Stimulated activated CD4-positive, alpha-beta T cell treated with anti-CD3 and anti-CD28 coated beads, Interleukin-4, amount 100 ng/mL, for 4 hours (primary cell): ENCODE results near the gene GNAS-AS1.

Source experiments
- DNase-seq, 2 experiments: peaks; one replicate each; pipeline ENCODE4 v3.0.0-alpha.2; 2020

The GNAS-AS1 gene

DNA sequence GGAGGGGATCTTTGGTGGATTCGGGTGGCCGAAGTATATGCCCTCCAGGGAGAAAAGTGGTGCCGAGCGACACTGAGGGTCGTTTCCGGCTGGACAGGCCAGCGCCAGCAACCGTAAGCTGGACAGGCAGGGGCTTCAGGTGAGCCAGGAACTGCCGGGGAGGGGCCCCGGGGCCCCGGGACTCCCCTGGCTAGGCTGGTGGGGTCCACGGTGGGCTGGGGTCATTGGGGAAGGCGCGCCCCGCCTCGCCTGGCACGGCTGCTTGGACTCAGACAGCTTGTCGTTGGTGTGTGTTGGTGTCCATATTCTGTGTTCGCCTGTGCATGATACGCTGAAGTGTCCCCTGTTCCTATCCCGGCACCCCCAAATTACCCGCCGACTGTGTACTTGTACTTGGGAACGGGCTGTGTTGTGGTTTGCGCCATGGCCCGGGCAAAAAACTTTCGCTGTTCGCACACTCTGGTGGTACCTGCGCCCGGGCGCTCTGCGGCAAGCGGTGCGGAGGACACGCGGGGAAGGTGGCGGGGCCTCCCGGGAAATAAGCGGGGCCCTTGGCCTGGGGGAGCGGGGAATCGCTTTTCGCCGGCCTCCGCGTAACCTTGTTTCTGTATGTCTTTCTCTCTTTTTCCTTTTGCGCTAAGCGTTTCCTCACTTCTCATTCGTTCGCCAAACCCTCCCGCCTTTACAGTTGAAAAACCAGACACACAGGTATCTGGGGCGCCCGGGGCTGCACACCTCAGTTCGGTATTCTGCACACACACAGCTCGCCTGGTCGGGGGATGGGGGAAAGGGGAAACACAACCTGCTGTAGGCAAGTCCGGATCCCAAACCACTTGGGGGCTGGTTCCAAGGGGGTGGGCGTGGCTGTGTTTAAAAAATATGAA, 5.0 kb upstream of the GNAS-AS1 start:
- no peak for DNase-seq

- no peak for DNase-seq
These were observed 4.2 kb upstream of the GNAS-AS1 start for GRCh38 chr20:58854638-58855471.

DNA sequence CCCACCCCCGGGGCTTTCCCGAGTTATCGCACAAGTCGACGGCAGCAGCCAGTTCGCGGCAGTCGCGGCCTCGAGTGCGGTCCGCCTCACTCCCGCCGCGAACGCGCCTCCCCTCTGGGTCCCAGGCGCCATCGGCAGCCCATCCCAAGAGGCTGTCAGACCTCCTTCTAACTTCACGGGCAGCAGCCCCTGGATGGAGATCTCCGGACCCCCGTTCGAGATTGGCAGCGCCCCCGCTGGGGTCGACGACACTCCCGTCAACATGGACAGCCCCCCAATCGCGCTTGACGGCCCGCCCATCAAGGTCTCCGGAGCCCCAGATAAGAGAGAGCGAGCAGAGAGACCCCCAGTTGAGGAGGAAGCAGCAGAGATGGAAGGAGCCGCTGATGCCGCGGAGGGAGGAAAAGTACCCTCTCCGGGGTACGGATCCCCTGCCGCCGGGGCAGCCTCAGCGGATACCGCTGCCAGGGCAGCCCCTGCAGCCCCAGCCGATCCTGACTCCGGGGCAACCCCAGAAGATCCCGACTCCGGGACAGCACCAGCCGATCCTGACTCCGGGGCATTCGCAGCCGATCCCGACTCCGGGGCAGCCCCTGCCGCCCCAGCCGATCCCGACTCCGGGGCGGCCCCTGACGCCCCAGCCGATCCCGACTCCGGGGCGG, 3.4 kb upstream of the GNAS-AS1 start:
- no peak for DNase-seq

- DNase-seq, result no peak
These were observed 2.8 kb upstream of the GNAS-AS1 start for GRCh38 chr20:58853466-58853865.

DNA sequence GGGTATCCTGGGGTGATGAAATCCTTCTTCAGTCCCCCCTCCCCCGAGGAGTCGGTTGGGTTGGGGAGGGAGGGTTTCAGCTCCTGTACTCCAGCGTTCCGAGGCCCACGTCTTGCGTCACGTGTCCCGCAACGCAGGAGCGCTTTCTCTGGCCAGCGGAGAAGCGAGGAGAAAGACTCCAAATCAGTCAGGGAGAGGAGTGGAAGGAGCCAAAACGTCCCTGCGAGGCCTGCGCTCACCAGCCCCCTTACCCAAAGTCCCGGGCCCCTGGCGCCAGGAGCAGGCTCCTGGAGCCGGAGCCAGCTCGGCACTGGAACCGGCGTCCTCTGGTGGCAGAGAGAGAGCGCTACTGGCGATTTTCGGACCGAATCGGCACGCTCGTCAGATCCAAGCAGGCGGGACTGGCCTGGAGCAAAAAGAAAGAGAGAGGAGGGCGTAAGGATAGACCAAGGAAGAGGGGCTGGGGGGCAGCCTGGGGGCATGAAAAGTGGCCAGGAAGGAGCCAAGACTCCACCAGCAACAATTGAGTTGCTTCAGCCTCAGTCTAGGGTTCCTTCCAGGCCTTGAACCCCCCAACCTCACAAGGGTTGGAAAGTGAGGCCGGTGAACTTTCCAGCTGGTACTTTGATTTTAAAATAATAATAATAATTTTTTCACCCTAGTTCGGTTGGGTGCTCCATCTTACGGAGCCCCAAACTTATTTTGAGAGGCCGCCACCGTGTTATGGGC, 2.0 kb upstream of the GNAS-AS1 start, which contains the start of gene GNAS:
GNAS (plus strand) TSS at position 174 of the 729 bp plus-strand sequence.
- peak; percentile 39 to 51 for DNase-seq

DNA sequence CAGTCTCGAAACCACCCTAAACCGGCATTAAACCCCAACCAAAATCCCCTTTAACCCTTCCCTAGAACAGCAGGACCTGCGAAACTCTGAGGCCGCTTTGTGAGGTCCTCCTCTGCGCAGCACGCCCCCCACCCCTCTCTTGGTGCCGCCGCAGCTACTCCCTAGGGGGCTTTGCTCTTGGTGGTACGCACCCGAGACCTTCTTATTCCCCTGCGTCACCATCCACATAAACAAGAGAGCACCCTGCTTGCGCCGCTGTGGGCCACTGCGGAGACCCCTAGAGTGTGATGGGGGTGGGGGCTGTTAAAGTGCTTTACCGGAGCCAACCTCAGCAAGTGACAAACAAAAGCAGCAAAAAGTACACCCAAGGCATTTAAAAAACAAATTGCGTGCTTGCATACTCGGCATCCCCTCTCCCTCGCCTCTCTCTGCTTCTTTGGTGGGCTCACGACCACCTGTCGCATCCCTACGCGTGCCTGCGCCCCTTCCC, 1.3 kb upstream of the GNAS-AS1 start:
- no peak for DNase-seq

GRCh38 chr20:58851221-58851968, 693 bp upstream of the GNAS-AS1 start:
- DNase-seq, result peak in 1 of 2 experiments; percentile 5

DNA sequence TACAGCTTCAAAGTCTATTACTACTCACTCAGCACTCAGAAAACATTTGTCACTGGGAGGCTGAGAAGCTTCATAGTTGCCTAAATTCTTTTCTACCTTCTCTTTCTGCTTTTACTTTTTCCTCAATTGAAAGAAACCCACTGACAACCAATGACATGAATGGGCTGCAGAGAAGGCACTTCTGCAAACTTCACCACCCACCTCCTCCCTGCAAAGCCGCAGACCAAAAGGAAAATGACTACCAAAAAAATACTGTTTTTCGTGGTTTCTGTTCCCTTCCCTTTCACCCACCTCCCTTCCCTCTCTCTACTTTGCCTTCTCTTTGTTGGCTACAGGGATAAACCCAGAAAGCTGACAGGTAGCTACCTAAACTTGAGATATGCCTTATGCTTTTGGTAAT, 3.2 kb downstream of the GNAS-AS1 start:
- DNase-seq, result no peak

GRCh38 chr20:58845706-58846105, 5.0 kb downstream of the GNAS-AS1 start:
- DNase-seq, result no peak

DNA sequence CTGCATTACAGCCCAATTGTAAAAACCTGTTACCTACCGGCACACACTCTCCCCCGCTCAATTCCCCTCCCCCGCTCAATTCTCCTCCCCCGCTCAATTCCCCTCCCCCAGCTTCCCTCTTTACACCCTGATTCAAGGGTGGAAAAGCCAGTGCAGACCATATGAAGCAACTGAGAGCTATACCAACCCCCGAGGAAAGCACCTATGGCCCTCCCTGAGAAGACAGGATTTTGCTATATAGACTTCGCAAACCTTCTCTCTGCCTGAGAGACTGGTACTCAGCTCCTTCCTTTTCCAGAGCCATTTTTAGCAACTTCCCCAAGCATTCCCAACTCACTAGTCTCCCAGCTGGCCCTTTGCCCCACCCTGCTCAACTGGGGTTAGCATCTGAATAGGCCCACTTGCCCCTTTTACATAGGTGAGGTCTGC, 7.6 kb downstream of the GNAS-AS1 start:
- no peak for DNase-seq

- no peak for DNase-seq
These were observed 8.4 kb downstream of the GNAS-AS1 start for GRCh38 chr20:58842276-58842675.

DNA sequence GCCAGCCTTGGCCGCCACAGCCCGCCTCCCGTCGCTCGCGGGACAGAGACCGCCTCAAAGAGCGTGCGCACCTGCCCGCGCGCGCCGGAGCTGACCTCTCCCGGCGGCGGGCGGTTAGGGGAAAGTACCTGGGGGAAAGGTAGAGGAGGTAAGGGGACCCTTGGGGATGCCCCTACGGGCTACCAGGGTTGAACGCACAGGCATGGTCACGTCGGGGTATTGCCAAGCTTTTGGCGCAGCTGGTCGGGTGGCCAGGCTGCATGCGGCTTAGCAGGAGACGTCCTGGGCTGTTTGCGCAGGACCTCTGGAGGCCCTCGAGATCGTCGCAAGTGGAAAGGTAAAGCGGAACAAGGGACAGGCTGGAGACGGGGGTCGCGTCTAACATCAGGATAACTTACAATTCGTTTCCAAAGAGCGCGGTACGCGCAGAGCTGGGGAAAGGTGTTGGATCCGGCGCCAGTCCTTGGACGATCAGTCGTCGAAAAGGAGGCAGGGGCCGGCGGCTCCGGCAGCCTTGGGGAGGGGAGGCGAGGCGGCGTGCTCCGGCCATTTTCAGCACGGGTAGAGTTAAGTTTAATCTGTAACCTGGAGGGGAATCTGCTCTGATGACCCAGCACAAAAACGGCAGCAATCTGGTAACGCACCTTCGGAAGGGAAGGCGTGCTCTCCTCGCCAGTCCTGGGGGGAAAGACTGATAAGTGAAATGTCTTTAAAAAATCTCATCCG, 9.0 kb downstream of the GNAS-AS1 start:
- DNase-seq, result no peak

DNA sequence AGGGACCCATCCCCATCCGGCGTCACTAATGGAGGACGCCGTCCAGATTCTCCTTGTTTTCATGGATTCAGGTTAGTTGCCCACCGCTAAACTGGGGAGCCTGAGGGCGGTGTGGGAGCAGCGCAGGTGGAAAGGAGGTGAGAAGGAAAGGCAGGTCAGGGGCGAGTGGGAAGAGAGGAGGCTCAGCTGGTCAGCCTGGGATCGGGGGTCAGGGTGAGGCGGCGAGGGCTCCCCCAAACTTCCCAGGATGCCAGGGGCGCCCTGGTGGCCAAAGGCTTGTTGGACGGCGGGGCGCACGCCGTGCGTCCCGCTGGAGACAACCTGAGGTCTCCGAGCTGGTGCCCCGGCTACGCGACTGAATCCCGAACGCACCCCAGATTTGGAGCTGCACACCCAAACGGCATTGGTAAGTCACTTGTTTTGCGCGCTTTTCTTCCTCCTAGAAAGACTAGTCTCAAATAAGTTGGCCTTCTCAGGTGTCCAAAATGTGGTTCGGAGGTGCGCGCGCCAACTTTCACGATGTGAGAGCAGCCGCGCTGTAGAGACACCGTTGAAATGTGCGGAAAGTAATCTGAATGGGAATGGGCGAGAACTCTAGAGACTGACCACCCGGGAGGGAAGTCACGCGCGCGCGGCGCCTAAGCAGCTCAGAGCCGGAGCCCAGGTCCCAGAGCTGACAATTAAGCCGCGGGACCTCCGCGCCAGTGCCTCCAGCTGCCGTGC, 9.7 kb downstream of the GNAS-AS1 start:
- DNase-seq, result no peak

DNA sequence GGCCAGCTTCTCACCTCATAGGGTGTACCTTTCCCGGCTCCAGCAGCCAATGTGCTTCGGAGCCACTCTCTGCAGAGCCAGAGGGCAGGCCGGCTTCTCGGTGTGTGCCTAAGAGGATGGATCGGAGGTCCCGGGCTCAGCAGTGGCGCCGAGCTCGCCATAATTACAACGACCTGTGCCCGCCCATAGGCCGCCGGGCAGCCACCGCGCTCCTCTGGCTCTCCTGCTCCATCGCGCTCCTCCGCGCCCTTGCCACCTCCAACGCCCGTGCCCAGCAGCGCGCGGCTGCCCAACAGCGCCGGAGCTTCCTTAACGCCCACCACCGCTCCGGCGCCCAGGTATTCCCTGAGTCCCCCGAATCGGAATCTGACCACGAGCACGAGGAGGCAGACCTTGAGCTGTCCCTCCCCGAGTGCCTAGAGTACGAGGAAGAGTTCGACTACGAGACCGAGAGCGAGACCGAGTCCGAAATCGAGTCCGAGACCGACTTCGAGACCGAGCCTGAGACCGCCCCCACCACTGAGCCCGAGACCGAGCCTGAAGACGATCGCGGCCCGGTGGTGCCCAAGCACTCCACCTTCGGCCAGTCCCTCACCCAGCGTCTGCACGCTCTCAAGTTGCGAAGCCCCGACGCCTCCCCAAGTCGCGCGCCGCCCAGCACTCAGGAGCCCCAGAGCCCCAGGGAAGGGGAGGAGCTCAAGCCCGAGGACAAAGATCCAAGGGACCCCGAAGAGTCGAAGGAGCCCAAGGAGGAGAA, 10.5 kb downstream of the GNAS-AS1 start:
- DNase-seq, result no peak

DNA sequence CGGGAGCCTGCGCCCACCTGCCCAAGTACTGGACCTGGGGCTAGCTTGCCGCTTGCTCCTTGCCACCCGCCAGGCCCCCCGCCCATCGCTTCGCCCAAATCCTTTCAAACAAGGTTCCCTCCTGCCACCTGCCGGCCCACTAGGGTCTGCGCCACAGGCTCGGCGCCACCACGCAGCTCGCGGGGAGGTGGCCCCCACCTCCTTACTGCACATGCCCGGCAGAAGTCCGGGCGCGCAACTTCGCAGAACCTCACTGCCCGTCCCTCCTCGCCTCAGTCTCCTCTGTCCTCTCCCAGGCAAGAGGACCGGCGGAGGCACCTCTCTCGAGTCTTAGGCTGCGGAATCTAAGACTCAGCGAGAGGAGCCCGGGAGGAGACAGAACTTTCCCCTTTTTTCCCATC, 11.2 kb downstream of the GNAS-AS1 start:
- peak; percentile 37 to 44 for DNase-seq

GRCh38 chr20:58838174-58838573, 12.5 kb downstream of the GNAS-AS1 start:
- DNase-seq, result no peak

DNA sequence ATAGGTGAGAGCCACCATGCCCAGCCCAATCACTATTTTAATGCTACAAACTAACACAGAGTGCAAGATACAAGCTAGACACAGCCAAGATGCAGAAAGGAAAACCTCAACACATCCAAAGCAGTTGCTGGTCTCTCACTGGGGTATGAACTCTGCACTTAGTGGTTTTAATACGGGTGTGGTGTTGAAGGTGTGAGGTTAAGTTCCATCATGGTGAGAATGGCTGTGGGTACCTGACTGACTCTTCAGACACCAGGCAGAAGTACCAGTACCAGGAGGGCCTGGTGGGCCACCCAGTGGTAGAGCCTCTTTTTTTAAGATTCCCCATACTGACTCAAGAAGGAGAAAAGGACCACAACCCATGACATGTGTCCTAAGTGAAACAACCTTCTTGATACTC, 13.0 kb downstream of the GNAS-AS1 start:
- DNase-seq, result no peak

GRCh38 chr20:58836616-58837204, 14.0 kb downstream of the GNAS-AS1 start:
- DNase-seq, result no peak

GRCh38 chr20:58835231-58835630, 15.5 kb downstream of the GNAS-AS1 start:
- no peak for DNase-seq
